GM21390 (cell line): ENCODE results near the gene PPRC1.
A peak's percentile ranks its signal among the peaks of the same experiment; 100 is the strongest.

ENCODE experiments used
- ATAC-seq: cut with Tn5 transposase; IDR thresholded peaks from one replicate; pipeline ENCODE4 v1.9.1; 2021; ENCODE audit not compliant: unreplicated experiment

Gene PPRC1

DNA sequence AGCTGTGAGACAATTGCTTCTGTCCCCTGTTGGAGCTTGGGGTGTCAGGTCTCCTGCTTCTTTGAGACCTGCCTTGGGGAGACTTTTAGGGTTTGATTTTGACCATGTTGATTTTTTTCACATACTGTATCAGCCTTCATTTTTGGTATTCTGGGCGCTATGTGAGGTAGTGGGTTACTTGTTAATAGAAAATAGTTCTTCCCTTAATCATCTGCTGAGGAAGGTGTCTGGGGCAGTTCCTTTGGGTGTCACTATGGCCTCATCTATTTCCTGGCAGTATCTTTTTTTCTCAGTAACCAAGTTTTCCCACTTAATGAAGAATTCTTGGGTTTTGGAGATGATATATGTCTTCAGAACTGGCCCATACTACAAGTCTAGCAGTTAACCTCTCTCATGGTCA is 14.7 kb downstream of the PPRC1 start:
- no peak for ATAC-seq

DNA sequence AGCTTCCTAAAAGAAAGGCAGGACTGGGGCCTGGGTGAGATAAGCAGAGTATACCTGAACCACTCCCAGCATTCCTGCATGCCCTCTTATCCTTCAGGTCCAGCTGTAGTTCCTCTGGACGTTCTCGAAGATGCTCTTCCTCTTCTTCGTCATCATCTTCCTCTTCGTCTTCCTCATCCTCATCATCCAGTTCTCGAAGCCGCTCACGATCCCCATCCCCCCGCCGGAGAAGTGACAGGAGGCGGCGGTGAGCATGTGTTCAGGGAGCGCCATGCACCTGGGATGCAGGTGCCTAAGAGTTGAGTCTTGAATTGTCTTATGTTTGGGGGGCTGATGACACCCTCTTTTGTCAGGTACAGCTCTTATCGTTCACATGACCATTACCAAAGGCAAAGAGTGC is 15.4 kb downstream of the PPRC1 start:
- no peak for ATAC-seq

DNA sequence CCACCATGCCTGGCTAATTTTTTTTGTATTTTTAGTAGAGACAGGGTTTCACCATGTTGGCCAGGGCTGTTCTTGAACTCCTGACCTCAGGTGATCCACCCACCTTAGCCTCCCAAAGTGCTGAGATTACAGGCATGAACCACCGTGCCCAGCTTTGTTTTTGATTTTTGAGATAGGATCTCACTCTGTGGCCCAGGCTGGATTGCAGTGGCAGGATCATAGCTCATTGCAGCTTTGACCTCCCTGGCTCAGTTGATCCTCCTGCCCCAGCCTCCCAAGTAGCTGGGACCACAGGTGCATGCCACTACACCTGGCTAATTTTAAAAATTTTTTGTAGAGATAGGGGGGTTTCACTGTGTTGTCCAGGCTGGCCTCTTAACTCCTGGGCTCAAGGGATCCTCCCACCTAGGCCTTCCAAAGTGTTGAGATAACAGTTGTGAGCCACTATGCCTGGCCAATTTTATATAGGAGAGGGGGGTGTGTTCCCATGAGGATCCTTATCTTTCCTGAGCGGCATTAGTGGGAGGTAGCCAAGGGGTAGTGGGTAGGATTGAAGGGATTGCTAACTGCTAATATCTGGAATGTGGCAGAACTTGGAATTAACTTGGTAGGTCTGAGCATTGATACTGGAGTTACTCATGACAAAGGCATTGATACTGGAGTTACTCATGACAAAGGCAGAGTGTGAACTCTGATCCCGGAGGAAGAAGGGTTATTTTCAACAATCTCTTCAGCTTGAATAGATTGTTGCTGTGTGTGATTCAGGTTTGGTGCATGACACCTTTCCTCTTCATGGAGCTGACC is 18.3 kb downstream of the PPRC1 start:
- ATAC-seq, result no peak

DNA sequence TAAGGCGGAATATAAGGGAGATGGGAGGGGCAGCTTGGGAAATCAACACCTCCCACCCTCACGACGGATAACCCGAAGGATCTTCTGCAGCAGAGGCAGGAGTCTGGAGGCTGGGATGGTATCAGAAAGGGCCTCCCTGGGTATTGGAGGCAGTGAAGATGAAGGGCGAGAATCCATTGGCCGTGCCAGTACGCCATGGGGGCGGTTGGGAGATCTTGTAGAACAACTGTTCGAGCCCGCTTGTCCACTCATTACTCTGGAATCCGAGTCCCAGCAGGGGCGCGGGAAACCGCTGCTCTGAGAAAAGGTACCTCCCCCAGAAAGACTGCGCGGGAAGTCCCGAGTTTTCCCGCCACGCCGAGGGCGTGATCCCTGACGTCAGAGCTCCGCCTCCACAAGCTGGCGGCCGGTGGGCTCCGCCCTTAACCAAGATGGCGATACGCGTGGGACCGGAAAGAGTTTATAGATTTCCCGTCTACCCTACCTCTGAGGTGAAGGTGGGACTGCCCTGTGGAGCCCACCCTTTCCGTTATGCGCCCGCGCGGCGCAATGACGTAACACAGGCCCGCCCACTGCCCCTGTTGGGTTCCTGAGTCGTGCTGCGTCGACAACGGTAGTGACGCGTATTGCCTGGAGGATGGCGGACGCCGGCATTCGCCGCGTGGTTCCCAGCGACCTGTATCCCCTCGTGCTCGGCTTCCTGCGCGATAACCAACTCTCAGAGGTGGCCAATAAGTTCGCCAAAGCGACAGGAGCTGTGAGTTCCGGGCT is 19.1 kb downstream of the PPRC1 start, which contains the start of gene NOLC1:
Gene NOLC1, plus strand, starts transcription at position 616 of the 771 bp plus-strand sequence. Its CDS starts 22 bp downstream, at position 638.
- ATAC-seq, result peak; percentile 88

DNA sequence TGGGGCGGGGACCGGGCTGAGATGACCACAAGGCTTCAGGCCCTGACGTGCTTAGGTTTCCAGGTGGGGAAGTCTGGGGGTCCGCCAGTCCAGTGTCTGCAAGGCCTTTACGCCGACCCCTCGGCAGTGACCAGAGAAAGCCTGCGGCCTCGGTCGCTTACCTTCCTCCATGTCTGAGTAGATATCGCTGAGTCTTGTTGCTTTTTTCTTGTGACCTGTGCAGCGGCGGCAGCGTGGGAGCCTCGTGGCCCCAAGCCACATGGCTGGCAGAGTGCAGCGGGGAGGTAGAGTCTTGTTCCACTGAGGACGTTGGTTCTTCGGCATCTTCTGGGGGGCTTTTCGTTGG is 19.7 kb downstream of the PPRC1 start:
- ATAC-seq, result peak; percentile 24

DNA sequence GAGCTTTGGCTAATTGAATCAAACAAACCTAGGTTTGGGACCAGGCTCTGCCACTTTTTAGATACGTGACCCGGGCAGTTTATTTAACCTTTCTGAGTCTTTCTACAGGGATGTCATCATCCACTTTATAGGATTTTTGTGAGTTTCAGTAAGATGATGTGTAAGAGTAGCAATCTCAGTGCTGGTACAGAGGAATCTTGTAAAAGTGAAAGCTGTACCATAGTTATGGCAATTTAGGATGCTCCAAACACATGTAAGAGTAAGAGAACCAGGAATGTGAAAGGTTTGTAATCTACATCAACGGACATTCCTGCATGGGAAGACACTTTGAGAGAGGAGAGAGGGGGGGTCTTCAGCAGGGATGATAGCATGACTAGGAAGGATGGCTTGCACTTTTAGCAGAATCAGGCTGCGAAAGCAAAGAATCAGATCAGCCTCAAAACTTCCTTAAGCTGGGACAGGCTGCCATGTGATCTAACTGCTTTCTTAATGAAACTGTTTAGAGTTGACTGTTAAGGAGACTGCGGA is 20.3 kb downstream of the PPRC1 start:
- ATAC-seq, result no peak

DNA sequence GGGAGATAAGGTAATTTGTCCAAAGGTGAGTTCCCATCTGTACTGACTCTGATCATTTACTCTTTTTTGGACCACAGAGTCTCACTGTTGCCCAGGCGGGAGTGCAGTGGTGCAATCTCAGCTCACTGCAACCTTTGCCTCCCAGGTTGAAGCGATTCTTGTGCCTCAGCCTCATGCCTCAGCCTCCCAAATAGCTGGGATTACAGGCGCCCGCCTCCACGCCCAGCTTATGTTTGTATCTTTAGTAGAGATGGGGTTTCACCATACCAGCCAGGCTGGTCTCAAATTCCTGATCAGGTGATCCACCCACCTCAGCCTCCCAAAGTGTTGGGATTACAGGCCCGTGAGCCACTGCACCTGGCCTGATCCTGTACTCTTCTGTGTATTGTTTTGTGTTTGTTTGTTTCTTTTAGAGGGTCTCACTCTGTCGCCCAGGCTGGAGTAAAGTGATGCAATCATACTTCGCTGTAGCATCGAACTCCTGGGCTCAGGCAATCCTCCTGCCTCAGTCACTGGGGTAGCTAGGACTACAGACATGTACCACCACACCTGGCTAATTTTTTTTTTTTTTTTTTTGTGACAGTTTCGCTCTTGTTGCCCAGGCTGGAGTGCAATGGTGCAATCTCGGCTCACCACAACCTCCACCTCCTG is 21.8 kb downstream of the PPRC1 start:
- no peak for ATAC-seq

DNA sequence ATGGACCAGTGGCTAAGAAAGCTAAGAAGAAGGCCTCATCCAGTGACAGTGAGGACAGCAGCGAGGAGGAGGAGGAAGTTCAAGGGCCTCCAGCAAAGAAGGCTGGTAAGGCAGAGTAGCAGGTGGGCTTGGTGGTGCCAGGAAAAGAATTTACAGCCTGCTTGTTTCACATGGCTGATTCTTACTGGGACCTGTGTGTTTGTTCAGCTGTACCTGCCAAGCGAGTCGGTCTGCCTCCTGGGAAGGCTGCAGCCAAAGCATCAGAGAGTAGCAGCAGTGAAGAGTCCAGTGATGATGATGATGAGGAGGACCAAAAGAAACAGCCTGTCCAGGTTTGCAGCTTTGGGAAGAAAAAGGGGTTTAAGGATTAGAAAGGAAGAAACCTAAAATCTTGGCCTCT is 24.4 kb downstream of the PPRC1 start:
- ATAC-seq, result no peak

DNA sequence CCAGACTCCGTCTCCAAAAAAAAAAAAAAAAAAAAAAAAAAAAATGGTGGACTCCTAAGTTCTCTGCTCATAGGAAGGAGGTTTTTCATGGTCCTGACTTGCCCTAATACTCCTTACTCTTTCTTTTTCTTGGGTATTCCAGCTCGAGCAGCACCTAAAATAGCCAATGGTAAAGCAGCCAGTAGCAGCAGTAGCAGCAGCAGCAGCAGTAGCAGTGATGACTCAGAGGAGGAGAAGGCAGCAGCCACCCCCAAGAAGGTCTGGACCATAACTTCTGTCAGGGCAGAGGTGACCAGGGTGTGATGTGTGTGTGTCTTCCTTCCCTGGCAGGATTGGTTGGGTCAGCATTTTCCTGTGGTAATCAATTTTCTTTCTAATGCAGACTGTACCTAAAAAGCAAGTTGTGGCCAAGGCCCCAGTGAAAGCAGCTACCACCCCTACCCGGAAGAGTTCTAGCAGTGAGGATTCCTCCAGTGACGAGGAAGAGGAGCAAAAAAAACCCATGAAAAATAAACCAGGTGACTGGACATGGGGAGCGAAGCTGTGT is 26.3 kb downstream of the PPRC1 start:
- no peak for ATAC-seq

DNA sequence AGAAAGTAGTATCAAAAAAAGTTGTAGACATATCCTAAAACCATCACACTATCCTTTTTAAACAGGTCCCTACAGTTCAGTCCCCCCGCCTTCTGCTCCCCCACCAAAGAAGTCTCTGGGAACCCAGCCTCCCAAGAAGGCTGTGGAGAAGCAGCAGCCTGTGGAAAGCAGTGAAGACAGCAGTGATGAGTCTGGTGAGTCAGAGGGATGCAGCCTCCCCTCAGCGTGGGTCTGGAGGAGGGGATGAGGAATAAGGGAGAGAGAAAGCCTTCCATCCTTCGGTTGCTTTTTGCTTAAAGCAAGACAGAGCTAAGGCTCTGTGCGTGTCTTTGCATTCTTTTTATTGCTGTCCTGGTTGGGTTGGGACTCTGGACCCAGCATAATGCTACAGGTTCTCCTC is 27.0 kb downstream of the PPRC1 start:
- no peak for ATAC-seq

DNA sequence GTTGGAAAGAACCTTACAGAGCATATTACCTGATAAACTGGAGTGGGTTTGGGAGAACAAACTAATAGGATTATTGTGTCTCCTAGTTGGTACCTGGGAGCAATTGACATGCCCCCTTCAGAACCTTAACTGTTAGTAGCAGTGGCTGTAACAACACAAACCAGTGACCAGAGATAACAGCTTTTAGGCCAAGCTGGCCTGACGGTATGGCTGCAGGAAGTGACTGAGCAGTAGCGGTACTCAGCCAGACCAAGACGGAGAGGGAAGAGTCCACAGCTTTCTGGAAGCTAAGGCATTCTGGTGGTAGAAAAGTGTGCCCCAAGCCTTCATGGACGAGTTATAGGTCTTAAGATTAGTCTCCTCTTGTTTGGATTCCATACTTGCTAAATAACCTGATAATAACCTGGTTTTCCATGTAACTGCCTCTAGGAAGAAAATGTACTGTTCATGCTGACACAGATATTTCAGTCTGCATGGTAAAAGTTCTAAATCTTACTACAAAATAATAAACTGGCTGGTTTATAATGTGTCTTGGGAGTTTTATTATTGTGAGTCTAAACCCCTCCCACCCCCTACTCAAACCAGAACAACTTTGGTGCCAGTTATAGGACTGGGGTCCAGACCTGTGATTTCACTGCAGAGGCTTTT is 30.6 kb downstream of the PPRC1 start:
- no peak for ATAC-seq

DNA sequence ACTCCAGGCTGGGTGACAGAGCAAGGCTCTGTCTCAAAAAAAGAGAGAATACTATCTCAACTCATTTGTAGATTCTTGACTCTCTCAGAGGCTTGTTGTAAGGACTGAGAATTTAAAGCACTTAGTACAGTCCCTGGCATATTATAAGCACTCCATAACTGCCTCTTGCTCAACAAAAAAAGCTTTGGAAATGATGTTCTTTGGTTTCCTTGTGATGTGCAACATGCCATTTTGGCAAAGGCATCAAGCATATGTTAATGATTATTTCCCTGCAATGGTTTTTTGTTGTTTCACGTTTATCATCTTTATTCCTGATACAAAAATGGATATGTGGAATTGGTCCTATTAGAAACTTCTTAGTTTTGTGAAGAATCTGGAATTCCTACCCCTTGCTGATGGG is 35.0 kb downstream of the PPRC1 start:
- no peak for ATAC-seq

DNA sequence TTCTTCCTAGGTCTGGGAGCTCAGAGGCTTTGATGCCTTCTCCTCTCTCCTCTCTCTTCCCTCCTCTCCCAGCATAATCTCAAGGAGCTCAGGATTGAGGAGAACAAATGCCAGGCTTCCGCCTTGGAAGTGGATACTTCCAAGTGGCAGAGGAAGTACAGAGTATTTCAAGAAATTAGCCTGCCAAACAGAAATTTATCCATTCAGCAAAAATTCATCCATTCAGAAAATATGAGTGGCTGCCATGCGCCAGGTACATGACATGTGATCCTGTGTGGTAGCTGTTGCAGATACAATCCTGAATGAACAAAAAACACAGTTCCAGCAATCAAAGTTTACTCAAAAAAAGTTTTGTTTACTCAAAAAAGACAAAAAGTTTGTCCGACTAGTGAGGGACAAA is 37.8 kb downstream of the PPRC1 start:
- ATAC-seq, result no peak

DNA sequence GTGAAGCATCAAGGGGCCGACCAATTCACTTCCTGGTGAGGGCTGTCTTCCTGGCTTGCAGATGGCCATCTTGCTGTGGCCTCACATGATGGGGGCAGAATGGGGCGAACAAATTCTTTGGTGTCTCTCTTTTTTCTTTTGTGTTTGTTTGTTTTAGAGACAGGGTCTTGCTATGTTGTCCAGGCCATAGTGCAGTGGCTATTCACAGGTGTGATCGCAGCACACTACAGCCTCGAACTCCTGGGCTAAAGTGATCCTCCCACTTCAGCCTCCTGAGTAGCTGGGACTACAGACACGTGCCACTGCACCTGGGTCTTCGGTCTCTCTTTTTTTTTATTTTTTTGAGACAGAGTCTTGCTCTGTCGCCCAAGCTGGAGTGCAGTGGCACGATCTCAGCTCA is 39.4 kb downstream of the PPRC1 start:
- ATAC-seq, result no peak

DNA sequence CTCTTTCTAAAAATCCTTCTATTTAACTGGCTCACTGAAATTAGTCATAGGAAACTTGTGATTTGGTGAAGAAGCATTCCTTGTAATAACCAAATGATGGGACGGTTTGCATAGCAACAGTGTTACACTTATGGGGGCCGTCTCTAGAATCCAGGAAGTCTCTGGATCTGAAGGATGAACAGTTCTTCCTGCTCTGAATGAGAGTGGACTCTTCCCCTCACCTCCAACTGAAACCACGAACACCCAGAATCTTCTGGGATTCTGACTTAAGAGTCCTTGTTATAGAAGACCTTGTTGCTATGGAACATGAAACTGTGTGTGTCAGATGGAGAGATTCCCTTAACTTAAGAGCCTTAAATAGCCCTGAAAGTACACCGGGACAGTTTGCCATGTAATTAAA is 42.6 kb downstream of the PPRC1 start:
- ATAC-seq, result no peak

DNA sequence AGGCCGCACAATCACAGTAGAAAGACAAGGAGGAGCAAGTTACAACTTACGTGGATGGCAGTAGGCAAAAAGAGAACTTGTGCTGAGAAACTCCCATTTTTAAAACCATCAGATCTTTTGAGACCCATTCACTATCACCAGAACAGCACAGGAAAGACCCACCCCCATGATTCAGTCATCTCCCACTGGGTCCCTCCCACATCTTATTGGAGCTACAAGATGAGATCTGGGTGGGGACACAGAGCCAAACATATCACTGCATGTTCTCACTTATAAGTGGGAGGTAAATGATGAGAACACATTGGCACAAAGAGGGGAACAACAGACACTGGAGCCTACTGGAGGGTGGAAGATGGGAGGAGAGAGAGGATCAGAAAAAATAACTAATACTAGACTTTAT is 51.8 kb downstream of the PPRC1 start:
- no peak for ATAC-seq

DNA sequence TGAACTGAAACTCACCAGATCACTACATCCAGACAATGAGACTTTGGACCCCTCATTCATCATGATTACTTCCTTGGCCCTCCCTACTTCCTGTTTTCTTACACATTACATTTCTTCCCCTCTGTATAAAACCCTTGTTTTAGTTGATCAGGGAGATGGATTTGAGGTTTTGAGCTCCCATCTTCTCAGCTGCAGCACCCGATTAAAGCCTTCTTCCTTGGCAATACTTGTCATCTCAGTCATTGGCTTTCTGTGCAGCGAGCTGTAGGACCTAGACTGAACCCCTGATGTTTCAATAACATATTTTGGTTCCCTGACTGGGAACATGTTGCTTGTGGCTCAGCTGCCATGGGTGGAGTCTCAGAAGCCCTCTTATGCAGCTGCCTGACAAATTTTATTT is 52.4 kb downstream of the PPRC1 start:
- ATAC-seq, result no peak

DNA sequence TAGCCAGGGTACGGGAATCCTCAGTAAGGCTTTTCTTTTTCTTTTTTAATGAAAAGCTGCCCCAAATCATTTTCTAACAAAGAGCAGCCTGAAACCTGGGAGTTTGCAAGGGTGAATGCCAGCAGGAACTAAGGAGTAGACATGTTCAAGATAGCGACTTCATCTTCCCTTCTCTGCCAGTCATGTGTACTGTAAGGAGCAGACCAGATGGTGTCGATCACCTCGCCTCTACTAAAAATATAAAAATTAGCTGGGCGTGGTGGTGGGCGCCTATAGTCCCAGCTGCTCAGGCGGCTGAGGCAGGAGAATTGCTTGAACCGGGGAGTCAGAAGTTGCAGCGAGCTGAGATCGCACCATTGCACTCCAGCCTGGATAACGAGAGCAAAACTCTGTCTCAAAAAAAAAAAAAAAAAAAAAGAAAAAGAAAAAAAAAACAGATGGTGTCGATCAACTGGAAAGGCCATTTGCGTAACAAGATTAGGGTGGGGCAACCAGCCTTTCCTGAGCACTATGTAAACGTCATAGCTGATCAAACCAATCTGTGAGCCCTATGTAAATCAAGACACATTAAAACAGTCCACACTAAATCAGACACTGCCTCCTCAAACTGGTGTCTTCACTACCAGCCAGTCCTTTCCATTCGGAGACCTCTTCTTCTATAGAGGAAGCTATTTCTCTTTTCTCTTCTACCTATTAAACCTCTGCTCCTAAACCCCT is 53.1 kb downstream of the PPRC1 start:
- ATAC-seq, result no peak

DNA sequence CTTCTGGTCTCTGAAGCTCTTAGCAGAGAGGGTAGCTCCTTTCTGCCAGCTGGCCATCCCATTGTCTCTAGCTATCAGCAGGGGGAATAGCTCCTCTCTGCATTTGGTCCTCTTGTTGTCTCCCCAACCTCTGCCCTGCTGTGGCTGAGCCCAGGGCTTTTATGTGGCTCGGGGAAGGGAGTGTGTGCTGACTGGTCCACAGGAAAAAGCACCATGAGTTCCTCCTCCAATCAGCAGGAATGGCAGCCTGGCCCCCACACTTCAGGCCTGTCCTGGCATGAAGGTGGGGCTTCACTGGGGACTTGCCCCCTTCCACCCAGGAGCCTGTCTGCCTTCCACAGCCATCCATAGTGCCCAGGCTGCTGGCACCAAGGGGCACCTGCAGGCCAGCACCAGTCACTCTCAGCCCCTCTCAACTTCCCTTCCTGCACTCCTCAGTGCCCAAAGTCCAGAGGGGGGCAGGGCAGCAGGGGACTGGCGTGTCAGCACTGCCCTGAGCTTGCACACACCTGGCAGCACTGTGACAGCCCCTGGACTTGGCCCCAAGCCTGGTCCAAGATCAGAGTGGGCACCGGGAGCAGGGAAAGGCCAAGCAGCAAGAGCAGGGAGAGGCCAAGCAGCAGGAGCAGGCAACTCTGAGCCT is 55.6 kb downstream of the PPRC1 start:
- ATAC-seq, result no peak
